NOMO-1 treated with DMSO at 0.1 percent for 48 hours (cell line): ENCODE data around the gene ARFGEF2.
"Not testable (repeated sequence)": the region's sequence is repeated elsewhere in the genome, so short reads cannot be mapped to it uniquely, and the experiment has no call there.

Experiments
- DNase-seq: peaks from one replicate; lab custom pipeline; 2025; ENCODE audit not compliant: unreplicated experiment; lab: John Stamatoyannopoulos, UW

Gene ARFGEF2

DNA sequence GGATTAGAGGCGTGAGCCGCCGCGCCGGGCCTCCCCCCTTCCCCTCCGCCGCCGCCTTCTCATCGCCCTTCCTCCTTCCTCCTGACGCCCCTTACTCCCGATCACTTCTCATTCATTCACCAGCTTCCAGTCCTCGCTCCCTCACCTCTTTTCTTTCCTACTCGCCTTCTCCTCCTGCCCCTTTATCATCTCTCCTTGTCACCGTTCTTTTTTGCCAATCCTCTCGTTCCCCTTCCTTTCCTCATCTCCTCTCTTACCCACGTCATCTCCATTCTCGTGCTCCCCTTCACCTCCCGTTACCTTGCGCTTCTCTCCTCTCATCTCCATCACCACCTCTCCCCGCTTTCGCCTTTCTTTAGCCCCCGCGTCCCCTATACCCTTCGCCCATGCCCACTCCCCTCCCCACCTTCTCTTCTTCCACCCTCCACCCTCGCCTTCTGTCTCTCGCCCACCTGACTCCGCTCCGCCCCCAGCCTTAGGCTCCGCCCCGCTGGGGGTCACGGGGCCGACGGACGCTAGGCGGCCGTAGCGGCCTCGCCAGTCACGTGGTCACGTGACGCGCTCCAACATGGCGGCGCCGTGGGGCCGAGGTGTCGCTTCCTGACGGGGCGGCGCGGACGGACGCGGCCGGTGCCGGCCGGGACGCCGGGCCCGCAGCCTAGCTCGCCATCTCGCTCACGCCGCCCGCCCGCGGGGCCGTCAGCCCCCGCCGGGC lies at the start of gene ARFGEF2:
TSS of gene ARFGEF2 (plus strand) at position 544 of the 715 bp plus-strand sequence. CDS start 179 bp downstream, outside the sequence.
- DNase-seq = peak; percentile 84

GRCh38 chr20:48875233-48875913 lies 46.1 kb upstream of the ARFGEF2 start:
- DNase-seq = no peak

DNA sequence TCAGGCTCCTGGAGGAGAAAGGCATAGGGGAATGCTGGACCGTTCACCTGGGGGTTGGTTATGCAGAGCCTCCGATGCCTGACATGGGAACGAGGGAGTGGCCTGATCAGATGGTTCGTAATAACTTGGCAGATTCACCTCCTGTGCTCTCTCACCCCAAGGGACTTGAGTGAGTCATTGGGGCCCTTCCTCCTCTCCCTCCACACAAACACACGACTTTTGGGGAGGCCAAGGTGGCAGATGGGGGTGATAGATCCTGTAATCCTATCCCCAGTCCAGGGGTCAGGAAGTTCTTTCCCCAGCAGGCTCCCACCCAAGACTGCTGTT lies 45.6 kb upstream of the ARFGEF2 start:
- DNase-seq = peak; percentile 17

GRCh38 chr20:48877304-48877703 lies 44.2 kb upstream of the ARFGEF2 start:
- no peak for DNase-seq

DNA sequence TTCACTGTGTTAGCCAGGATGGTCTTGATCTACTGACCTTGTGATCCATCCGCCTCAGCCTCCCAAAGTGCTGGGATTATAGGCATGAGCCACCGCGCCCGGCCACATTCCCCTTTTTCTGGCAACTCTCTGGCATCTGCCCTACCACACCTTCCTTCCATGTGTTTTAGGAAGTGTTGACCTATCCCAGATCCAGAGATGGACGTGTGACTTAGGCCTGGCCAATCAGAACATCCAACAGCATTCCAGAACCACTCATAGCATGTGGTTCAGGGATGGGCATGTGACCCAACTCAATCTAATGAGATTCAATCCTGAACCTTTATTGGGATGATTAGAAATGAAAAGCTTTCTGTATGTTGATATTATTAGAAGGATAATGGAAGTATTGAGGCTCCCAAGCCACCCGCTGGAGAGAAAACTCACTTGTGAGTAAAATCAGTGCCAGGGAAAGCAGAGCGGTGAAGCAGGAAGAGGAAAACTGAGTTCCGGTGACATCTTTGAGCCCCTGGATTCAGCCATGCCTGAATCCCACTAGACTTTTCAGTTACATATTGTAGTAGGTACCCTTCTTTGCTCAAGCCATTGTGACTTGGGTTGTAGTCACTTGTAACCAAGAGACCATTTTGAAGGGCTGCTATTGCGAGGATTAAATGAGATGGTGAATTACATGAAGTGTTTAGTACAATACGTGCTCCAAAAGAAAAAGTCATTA lies 42.8 kb upstream of the ARFGEF2 start:
- DNase-seq = no peak

GRCh38 chr20:48879612-48880245 lies 41.8 kb upstream of the ARFGEF2 start:
- DNase-seq = no peak

DNA sequence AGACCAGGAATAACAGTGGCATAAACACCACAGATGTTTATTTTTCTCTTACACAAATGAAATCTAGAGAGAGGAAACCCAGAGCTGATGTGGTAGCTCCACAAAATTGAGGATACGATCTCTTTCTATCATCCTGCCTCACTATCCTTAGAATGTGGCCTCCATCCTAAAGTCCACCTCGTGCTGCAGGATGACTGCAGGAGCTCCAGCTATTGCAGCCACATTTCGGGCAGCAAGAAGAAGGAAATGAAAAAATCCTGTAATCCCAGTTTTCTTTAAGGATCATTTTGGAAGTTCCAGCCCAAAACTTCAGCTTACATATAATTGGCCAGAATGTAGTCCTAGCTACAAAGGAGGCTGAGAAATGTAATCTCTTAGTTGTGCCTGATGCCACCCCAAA lies 41.2 kb upstream of the ARFGEF2 start:
- no peak for DNase-seq

- DNase-seq = no peak
Measured at GRCh38 chr20:48880981-48881657, 40.4 kb upstream of the ARFGEF2 start.

- DNase-seq = no peak
Measured at GRCh38 chr20:48885237-48885636, 36.3 kb upstream of the ARFGEF2 start.

GRCh38 chr20:48886194-48886593 lies 35.3 kb upstream of the ARFGEF2 start:
- DNase-seq = no peak

- DNase-seq = no peak
Measured at GRCh38 chr20:48886811-48887210, 34.7 kb upstream of the ARFGEF2 start.

DNA sequence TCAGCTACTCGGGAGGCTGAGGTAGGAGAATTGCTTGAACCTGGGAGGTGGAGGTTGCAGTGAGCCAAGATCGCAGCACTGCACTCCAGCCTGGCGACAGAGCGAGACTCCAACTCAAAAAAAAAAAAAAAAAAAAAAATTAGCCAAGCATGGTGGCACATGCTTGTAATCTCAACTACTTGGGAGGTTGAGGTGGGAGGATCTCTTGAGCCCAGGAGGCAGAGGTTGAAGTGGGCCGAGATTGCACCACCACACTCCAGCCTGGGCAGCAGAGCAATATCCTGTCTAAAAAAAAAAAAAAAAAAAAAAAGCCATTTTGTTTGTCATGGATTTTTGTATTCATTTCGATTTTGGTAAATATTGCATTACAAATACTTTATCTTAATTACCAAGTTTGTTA lies 33.0 kb upstream of the ARFGEF2 start:
- not testable (repeated sequence) for DNase-seq

DNA sequence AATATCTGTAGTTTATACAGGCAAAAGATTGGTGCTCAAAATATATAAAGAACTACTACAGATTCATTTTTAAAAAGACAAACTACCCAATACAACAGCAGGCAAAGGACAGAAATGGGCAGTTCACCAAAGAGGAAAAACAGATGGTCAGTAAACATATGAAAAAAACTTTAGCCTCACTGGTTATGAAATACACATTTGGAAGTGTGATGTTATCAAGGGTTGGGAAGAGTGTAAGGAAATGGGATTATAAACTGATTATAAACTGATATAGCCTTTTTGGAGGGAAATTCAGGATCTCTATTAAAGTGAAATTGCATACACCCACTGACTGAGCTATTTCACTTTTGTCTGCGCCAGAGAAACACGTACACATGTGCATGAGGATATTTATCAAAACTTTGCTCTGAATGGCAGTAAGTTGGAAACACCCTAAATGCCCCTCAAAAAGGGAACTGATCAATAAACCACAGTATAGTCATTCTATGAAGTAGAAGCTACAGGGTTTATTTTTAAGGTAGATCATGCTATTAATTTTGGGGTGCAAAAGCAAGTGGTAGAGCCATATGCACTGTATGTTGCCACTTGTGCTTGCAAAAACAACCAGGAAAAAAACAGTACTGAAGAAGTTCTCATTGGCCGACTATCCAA lies 32.2 kb upstream of the ARFGEF2 start:
- peak; percentile 13 for DNase-seq

GRCh38 chr20:48891235-48892048 lies 30.1 kb upstream of the ARFGEF2 start:
- no peak for DNase-seq

DNA sequence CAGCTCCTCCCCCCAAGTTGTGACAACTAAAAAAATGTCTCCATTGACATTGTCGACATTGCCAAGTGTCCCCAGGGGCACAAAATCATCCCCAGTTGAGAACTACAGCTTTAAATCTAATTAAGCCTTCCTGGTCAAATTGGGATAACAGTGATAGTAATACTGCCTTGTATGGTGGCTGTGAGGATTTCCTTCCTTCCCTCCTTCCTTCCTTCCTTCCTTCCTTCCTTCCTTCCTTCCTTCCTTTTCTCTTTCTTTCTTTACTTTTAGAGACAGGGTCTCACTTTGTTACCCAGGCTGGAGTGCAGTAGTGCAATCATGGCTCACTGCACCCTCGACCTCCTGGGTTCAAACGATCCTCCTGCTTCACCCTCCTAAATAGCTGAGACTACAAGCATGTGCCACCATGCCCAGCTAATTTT lies 29.5 kb upstream of the ARFGEF2 start:
- no peak for DNase-seq

- no peak for DNase-seq
Measured at GRCh38 chr20:48892891-48893290, 28.6 kb upstream of the ARFGEF2 start.

- DNase-seq = no peak
Measured at GRCh38 chr20:48893374-48893773, 28.1 kb upstream of the ARFGEF2 start.

GRCh38 chr20:48897305-48898010 lies 24.1 kb upstream of the ARFGEF2 start:
- DNase-seq = no peak

DNA sequence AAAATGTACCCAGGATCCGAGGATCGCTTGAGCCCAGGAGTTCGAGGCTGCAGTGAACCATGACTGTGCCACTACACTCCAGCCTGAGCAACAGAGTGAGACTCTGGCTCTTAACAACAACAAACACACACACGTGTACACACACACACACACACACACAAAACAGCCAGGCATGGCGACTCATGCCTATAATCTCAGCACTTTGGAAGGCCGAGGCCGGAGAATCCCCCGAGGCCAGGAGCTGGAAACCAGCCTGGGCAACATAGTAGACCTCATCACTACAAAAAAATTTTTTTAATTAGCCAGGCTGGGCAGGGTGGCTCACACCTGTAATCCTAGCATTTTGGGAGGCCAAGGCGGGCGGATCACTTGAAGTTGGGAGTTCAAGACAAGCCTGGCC lies 23.3 kb upstream of the ARFGEF2 start:
- DNase-seq = no peak
